ENCODE data around the gene MAN1C1.

Gene MAN1C1

DNA sequence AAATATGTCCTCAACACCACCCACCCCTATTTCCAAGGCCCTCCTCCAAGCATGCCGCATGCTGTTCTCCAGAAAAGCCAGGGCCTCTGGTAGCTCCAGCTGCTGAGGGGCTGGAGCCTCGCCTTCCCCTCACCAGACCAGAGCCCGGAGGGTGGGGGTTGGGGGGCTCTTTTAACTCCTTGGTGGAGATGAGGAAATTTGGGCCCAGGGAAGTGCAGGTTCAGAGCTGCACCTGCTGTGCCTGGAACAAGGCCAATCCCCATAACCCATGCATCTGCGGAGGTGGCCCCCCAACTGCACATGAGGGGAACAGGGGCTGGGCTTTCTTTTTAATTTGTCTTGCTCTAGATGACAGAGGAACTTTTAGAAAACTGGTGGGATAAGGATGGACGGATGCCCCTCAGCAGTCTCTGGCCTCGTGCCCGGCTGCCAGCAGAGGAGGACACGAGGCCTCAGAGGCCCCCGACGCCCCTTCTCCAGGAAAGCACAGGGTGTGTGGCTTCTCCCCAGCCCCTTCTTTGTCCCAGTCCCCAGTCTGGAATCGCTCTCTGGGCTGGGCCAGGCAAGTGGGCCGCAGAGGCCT lies 182.9 kb downstream of the MAN1C1 start:
- ChIA-PET CTCF (interaction anchor here (1.0 to 1.4 kb wide), 3 partner anchors 9 to 191 kb away, joined by 3 to 4 read pairs (median 3); no protein-coding TSS in a partner anchor), POLR2A (ENCODE audit: low non-redundant PET) (no interaction called here)
- no peak for DNase-seq (ENCODE audit: low spot score)
- H3K27ac ChIP-seq, result peak overlapping the region; percentile 56
- no peak for TF ChIP-seq CTCF (conservative IDR thresholded peaks at IDR 0.05; ENCODE audit: low read depth)

DNA sequence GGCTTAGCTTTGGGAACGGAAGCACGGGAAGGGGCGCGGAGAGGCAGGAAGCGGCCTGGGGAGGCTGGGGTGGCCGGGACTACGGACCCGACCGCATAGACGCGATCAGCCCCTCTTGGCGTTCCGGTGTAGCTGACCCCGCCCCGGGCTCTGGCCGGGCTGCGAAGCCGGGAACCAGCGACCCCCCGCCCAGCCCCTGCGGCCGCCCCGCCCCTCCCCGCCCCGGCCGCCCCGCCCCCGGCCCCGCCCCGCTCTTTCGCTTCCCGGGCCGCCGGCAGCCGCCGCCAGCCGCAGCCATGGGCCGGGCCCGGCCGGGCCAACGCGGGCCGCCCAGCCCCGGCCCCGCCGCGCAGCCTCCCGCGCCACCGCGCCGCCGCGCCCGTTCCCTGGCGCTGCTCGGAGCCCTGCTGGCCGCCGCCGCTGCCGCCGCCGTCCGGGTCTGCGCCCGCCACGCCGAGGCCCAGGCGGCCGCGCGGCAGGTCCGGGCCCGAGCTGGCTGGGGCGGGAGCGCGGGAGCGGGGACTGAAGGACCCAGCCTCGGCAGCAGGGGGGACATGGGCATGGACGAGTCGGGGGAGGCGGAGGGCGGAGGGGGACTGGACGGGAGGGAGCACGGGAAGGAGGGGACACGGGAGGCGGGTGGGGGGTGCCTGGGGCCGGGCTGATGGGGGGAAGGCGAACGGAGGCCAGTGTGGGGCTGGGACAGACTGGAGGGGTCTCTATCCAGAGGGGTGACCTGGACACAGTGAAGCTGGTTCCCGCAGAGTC lies 183.5 kb downstream of the MAN1C1 start, which contains the start of gene SELENON:
Gene SELENON (plus strand): TSS at position 259 of the 768 bp plus-strand sequence. CDS start 38 bp downstream, at position 297.
- no peak for TF ChIP-seq CTCF (conservative IDR thresholded peaks at IDR 0.05; ENCODE audit: low read depth)
- ChIA-PET POLR2A (ENCODE audit: low non-redundant PET) (interaction anchor here (0.5 kb wide), 1 partner anchor 545 kb away, joined by 3 read pairs; no protein-coding TSS in a partner anchor), CTCF (interaction anchor here (1.0 to 1.4 kb wide), 3 partner anchors 8 to 191 kb away, joined by 3 to 4 read pairs (median 3); no protein-coding TSS in a partner anchor)
- peak; percentile 45 for DNase-seq (ENCODE audit: low spot score)
- peak within 1 kb of the TSS; percentile 56 for H3K27ac ChIP-seq

DNA sequence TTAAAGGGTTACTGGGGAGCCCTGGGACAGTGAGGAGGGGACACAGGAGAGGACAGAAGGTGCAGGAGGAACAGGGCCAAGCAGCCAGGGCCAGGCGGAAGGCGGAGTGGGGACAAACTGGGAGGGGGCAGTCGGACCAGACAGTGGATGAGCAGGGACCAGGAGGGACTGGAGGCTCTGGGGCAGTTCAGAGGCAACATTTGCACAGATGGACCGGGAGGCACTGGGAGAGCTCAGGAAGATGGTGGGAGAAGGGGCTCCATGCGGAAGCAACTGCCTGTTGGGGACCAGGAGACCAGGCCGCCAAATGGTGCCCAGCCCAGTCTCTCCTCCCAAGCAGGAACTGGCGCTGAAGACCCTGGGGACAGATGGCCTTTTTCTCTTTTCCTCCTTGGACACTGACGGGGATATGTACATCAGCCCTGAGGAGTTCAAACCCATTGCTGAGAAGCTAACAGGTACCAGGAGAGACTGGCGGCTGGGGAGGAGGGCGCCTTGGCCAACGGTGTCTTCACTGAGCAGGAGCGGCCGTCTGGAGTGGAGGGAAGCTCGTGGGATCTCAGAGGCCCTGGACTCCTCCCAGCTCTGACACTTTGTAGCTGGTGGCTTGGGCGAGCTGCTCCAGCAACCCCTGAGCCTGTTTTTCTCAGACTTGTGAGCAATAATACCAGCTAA lies 184.2 kb downstream of the MAN1C1 start:
- no peak for TF ChIP-seq CTCF (conservative IDR thresholded peaks at IDR 0.05; ENCODE audit: low read depth)
- H3K27ac ChIP-seq, result peak overlapping the region; percentile 56
- ChIA-PET POLR2A (ENCODE audit: low non-redundant PET) (interaction anchor here (0.5 to 0.6 kb wide), 2 partner anchors 546 to 630 kb away, joined by 3 to 4 read pairs; no protein-coding TSS in a partner anchor), CTCF (interaction anchor here (1.2 to 1.6 kb wide), 3 partner anchors 8 to 297 kb away, joined by 3 to 4 read pairs (median 3); no protein-coding TSS in a partner anchor)
- DNase-seq (ENCODE audit: low spot score), result no peak

GRCh38 chr1:25802915-25803314 lies 186.3 kb downstream of the MAN1C1 start:
- ChIA-PET CTCF (no interaction called here), POLR2A (ENCODE audit: low non-redundant PET) (no interaction called here)
- no peak for TF ChIP-seq CTCF (conservative IDR thresholded peaks at IDR 0.05; ENCODE audit: low read depth)
- no peak for DNase-seq (ENCODE audit: low spot score)
- no peak overlapping the region for H3K27ac ChIP-seq

GRCh38 chr1:25803368-25803767 lies 186.8 kb downstream of the MAN1C1 start:
- no peak for DNase-seq (ENCODE audit: low spot score)
- ChIA-PET CTCF (no interaction called here), POLR2A (ENCODE audit: low non-redundant PET) (no interaction called here)
- H3K27ac ChIP-seq, result no peak overlapping the region
- no peak for TF ChIP-seq CTCF (conservative IDR thresholded peaks at IDR 0.05; ENCODE audit: low read depth)

All from RWPE1 (cell line).